ENCODE data around the gene RAD51B. TPM values are rescaled to one million over a fixed set of nuclear protein-coding genes. Genes with fewer than 3 reads are reported as not detected.

Gene RAD51B
- total and polyA plus RNA-seq, 2 experiments from 2014 or later: 10.1 to 18.0 TPM

DNA sequence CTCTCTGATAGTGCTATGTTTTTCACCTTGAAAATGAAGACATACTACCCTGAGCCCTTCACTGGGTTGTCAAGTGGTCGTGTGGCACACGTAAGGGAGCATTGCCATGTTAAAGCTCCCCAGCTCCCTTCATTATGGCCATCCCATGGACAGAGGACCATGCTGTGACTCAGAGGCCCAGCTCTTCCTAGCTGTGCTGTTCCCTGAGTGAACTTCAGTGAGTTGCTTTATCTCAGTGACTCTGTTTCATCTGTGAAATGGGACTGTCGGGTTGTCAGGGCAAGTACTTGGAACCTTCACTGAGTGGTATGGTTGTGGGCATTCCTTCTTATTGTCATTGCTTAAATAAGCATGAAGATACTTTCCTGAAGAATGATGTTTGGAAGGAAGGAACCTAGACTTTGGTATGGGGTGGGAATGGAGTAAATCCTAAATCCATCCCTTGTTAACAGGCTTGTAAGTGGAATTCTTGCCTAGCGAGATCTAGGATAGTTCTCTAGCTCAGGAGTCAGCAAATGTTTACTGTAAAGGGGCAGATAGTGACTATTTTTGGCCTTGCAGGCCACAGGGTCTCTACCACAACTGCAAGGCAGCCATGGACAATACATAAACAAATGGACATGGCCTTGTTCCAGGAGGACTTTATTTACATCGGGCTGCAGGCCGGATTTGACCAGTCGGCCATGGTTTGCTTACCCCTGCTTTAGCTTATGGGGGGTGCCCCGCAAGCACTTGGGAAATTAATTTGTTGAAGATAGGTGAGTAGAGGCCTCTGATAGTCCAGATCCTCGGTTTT lies 689.8 kb downstream of the RAD51B start:
- Histone ChIP-seq H3K9me2 (replicated peaks; ENCODE audit: insufficient read depth) (no peaks in the 10 kb centered on the region), H3K4me2 (no peak overlapping the region), H3K79me2 (no peaks in the 10 kb centered on the region), H3K4me3 (no peak overlapping the region), H3K36me3 (replicated peaks; ENCODE audit: insufficient read depth, low read depth) (no peaks in the 10 kb centered on the region), H4K20me1 (ENCODE audit: insufficient read depth, poor library complexity, severe bottlenecking) (no peaks in the 10 kb centered on the region), H3K27ac (peak overlapping the region; percentile 93), H3K27me3 (no peaks in the 10 kb centered on the region), H3K9me3 (ENCODE audit: low read depth) (no peaks in the 10 kb centered on the region), H3K4me1 (ENCODE audit: insufficient read depth) (peaks cover 61% of the 10 kb centered on the region), H2AFZ (no peak overlapping the region)
- TF ChIP-seq EZH2phosphoT487 (IDR thresholded peaks at IDR 0.05; ENCODE audit: low read depth, severe bottlenecking, unreplicated experiment): no peak
- TF ChIP-seq EZH2 (IDR thresholded peaks at IDR 0.05; ENCODE audit: borderline replicate concordance): no peak
- TF ChIP-seq, protein P1, sequence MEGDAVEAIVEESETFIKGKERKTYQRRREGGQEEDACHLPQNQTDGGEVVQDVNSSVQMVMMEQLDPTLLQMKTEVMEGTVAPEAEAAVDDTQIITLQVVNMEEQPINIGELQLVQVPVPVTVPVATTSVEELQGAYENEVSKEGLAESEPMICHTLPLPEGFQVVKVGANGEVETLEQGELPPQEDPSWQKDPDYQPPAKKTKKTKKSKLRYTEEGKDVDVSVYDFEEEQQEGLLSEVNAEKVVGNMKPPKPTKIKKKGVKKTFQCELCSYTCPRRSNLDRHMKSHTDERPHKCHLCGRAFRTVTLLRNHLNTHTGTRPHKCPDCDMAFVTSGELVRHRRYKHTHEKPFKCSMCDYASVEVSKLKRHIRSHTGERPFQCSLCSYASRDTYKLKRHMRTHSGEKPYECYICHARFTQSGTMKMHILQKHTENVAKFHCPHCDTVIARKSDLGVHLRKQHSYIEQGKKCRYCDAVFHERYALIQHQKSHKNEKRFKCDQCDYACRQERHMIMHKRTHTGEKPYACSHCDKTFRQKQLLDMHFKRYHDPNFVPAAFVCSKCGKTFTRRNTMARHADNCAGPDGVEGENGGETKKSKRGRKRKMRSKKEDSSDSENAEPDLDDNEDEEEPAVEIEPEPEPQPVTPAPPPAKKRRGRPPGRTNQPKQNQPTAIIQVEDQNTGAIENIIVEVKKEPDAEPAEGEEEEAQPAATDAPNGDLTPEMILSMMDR (IDR thresholded peaks at IDR 0.05; ENCODE audit: poor library complexity): no peak
- no peak for DNase-seq (ENCODE audit: low spot score)
- WGBS (ENCODE audit: low lambda C conversion rate, missing lambda C conversion rate): 64% methylated on average over 9 of the region's 9 CpGs

DNA sequence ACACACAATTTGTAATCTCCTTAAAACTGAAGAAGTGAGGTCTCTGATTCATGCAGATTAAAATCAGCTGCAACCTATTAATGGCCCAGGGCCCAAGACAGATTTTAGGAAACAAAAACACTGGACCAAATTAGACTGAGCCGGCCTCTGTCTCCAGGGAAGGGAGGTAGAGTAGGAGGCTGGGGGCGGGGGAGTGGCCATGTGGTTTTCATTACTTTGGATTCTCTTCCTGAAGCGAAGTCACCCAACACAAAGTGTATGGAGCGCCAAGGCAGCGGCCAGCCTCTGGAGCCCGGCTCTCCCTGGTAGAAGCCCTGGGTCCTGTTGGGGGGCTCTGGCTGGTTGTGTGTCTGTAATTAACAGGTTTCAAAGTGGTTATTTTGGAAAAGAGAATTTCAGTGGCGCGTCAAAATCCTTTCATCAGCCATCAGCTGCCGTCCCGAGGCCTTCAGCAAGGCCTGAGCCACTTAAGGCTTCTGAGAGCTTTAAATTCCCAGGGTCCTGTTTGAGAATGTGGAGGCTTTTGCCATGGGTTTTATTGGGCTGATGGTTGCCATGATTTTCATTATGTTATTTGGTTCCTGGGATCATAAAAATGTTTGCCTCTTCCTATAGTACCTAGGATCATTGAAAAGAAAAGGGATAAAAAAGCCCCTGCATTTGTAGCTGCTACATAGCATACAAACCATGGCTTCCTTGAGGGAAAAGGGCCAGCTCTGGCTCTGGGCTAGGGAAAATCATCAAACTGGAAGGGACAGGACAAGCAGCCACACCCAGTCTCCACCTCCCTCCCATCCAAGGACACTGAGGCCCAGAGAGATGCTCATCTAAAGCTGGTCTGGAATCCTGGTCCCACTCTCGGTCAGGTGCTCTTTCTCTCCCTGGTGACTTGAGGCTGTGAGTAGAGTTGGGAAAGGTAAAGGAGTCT lies 690.9 kb downstream of the RAD51B start:
- Histone ChIP-seq H3K4me1 (ENCODE audit: insufficient read depth) (peaks cover 68% of the 10 kb centered on the region), H3K79me2 (no peaks in the 10 kb centered on the region), H3K9me2 (replicated peaks; ENCODE audit: insufficient read depth) (no peaks in the 10 kb centered on the region), H3K27ac (peak overlapping the region; percentile 93), H2AFZ (no peak overlapping the region), H3K36me3 (replicated peaks; ENCODE audit: insufficient read depth, low read depth) (no peaks in the 10 kb centered on the region), H3K9me3 (ENCODE audit: low read depth) (no peaks in the 10 kb centered on the region), H4K20me1 (ENCODE audit: insufficient read depth, poor library complexity, severe bottlenecking) (no peaks in the 10 kb centered on the region), H3K4me2 (no peak overlapping the region), H3K27me3 (no peaks in the 10 kb centered on the region), H3K4me3 (no peak overlapping the region)
- peak; percentile 65 for DNase-seq (ENCODE audit: low spot score)
- TF ChIP-seq, protein P1 (IDR thresholded peaks at IDR 0.05; ENCODE audit: poor library complexity): no peak
- TF ChIP-seq EZH2phosphoT487 (IDR thresholded peaks at IDR 0.05; ENCODE audit: low read depth, severe bottlenecking, unreplicated experiment) (no peak), EZH2 (IDR thresholded peaks at IDR 0.05; ENCODE audit: borderline replicate concordance) (no peak)
- WGBS (ENCODE audit: low lambda C conversion rate, missing lambda C conversion rate): 58% methylated on average over 11 of the region's 11 CpGs

DNA sequence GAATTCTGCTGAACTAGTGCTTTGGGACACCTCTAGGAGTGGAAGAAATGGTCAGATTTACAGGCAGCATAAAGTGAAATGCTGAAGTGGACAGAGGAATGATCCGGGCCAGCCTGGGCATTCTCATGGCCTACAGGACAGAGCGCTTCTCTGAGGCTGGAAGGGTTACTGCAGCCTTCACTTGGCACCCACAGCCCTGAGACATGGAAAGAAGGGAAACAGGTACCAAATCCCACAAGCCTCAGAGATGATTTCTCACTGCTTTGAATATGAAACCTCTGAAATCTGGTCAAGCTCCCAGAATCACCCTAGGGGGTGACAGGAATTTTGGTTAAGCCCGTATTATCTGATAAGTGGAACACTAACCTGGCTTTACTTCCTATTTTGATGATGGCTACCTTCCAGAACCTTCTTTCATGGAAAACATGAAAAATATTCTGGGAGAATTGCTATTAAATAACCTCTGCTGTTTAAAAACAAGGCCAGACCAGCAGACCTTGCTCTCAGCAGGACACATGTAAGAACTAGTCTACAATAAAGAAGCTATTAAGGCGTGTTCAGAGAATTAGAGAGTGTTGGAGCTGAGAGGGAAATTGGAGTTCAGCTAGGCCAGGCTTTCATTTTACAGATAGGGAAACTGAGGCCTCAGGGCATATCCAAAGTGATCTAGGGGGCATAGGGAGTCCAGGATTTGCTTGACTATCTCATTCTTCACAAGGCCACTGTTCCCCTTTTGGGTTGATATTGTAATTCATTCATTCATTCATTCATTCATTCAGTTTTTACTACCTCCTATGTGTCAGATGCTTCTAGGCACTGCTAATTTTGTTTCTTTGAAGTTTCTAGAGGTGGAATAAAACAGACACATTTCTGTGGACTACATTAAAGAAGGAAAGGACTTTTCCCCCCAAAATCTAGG lies 691.8 kb downstream of the RAD51B start:
- H3K27ac ChIP-seq: peak overlapping the region; percentile 93
- no peaks in the 10 kb centered on the region for H4K20me1 ChIP-seq (ENCODE audit: insufficient read depth, poor library complexity, severe bottlenecking)
- 74% methylated on average over 4 of the region's 4 CpGs for WGBS (ENCODE audit: low lambda C conversion rate, missing lambda C conversion rate)
- no peak for TF ChIP-seq EZH2 (IDR thresholded peaks at IDR 0.05; ENCODE audit: borderline replicate concordance)
- TF ChIP-seq, protein P1 (IDR thresholded peaks at IDR 0.05; ENCODE audit: poor library complexity): no peak
- no peak for TF ChIP-seq EZH2phosphoT487 (IDR thresholded peaks at IDR 0.05; ENCODE audit: low read depth, severe bottlenecking, unreplicated experiment)
- H3K36me3 ChIP-seq (replicated peaks; ENCODE audit: insufficient read depth, low read depth): no peaks in the 10 kb centered on the region
- no peaks in the 10 kb centered on the region for H3K9me2 ChIP-seq (replicated peaks; ENCODE audit: insufficient read depth)
- no peak for DNase-seq (ENCODE audit: low spot score)
- no peaks in the 10 kb centered on the region for H3K79me2 ChIP-seq
- H3K27me3 ChIP-seq: no peaks in the 10 kb centered on the region
- H3K4me3 ChIP-seq: no peak overlapping the region
- H2AFZ ChIP-seq: no peak overlapping the region
- no peak overlapping the region for H3K4me2 ChIP-seq
- no peaks in the 10 kb centered on the region for H3K9me3 ChIP-seq (ENCODE audit: low read depth)
- peaks cover 61% of the 10 kb centered on the region for H3K4me1 ChIP-seq (ENCODE audit: insufficient read depth)

Data from hepatocyte (in vitro differentiated cells).